Fibroblast of villous mesenchyme (primary cell): ENCODE data around the gene RPL21. TPM values are rescaled to one million over a fixed set of nuclear protein-coding genes. Genes with fewer than 3 reads are reported as not detected.
A peak's percentile ranks its signal among the peaks of the same experiment; 100 is the strongest.

Experiments
- DNase-seq: peaks from one replicate; pipeline ENCODE4 v3.0.0-alpha.2; 2010; ENCODE audit warnings: low read depth
- H3K4me3 ChIP-seq: 2 replicates; pipeline ENCODE4 v1.5.1; 2011; ENCODE audit warnings: low read depth, mild to moderate bottlenecking, low read length
- CTCF ChIP-seq: IDR thresholded peaks from 2 replicates; pipeline ENCODE4 v1.5.1; 2012; ENCODE audit warnings: low read depth, mild to moderate bottlenecking, low read length; ENCODE audit not compliant: insufficient read depth
- total RNA-seq: library from RNA; depleted of rRNA; stranded (reverse); fragments of >200 nt; gene quantifications from 2 replicates; pipeline ENCODE4 v1.2.3, GENCODE V29; 2012

Gene RPL21
- total RNA-seq, 1 donor: 661 TPM

- no peak for TF ChIP-seq CTCF
- no peak for DNase-seq
- H3K4me3 ChIP-seq: no peak overlapping the region
Observed at GRCh38 chr13:27257648-27258253, 6.4 kb downstream of the RPL21 start.

DNA sequence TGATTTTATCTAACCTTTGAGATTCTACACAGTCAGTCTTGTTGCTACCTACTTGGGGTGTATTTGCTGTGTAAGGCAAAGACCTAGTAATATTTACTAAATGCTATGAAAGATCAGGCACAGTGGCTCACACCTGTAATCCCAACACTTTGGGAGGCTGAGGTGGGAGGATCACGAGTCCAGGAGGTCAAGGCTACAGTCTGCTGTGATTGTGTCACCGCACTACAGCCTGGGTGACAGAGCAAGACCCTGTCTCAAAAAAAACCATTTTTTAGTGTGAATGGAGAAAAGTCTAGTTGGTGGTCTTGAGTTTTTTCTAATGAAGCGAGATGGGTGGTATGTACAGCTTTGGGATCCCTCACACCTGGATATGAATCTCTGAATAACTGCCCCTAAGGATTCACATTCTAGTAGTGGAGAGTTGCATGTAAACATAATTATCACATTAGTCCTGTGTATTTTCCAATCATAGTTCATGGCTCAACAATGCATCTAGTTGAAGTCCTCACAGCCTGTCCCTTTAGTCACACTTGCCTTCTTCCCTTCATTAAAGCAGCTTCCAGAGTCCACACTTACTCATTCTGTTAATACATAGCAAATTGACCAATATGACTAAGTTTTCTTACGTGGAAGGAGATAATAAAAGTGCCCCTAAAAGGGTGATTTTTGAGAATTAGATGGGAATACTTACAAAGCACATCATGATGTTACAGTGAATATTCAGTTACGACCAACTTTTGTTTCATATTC lies 7.5 kb downstream of the RPL21 start:
- TF ChIP-seq CTCF: no peak
- H3K4me3 ChIP-seq: no peak overlapping the region
- DNase-seq: no peak

GRCh38 chr13:27259831-27260230 lies 8.5 kb downstream of the RPL21 start:
- H3K4me3 ChIP-seq: no peak overlapping the region
- TF ChIP-seq CTCF: no peak
- no peak for DNase-seq

DNA sequence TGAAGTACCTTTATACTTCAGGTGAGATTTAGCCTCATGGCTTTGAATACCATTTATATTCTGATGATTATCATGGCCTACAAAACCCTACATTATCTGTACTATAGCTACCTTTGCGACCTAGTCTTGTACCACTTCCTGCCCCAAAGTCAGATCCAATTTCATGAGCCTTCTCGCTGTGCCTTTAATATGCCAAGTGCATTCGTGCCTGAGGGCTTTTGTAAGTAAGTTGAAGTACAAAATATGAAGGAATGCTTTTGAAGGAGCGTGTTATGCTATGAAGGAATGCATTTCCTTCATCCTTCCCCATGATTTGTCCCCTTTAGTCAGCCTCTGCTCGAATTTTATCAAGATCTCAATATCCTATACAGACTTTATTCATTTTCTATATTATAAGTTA lies 10.0 kb downstream of the RPL21 start:
- no peak overlapping the region for H3K4me3 ChIP-seq
- TF ChIP-seq CTCF: no peak

DNA sequence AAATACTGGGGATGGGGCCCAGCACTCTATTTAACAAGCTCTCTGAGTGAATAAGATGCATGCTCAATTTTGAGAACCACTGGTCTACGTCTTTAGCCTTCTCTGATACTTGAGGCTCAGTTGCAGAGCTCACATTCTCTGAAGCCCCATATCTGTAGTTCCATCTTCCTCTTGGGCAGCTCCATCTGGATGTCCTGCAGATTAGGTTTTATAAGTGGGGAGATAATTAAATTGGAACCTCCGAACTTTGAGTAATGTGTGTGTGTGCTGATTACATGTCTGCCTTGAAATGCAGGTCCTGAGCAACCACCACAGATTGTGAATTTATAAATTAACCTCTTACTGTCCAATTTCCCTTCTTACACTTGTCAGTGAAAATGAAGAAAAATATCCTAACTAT lies 12.1 kb downstream of the RPL21 start:
- no peak for DNase-seq
- no peak overlapping the region for H3K4me3 ChIP-seq
- TF ChIP-seq CTCF: no peak

More for the DNA sequence above, 10.0 kb downstream of the RPL21 start:
- no peak for DNase-seq

DNA sequence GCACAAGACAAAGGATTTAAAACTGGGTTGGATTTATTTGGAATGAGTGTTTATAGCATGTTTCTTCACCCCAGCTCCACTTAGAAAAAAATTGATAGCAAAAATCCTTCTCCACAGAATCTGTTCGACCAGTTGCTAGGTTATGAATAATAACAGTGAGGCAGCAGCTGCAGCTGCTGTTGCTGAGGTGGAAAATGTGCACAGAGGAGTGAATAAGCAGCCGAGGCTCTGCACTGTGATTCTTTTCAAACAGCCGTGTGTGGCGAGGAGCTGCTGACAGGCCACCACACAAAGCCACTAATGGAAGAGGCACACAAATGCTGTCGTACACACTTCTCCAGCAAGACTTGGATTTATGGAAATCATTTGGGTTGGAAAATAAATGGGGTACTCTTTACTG lies 12.8 kb downstream of the RPL21 start:
- H3K4me3 ChIP-seq: no peak overlapping the region
- TF ChIP-seq CTCF: no peak
- DNase-seq: peak; percentile 69

DNA sequence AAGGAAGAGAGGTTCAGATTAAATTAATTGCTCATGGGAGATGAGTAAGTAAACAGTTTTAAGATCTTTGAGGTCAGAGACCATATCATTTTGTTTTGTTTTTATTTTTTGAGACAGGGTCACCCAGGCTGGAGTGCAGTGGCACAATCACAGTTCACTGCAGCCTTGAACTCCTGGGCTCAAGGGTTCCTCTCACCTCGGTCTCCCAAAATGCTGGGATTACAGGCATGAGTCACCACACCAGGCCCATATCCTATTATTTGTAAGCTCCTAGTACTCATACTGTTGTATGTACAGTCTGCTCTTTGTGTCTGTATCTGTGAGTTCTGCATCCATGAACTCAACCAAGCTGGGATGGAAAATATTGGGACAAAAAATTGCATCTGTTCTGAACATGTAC lies 13.3 kb downstream of the RPL21 start:
- no peak for DNase-seq
- no peak overlapping the region for H3K4me3 ChIP-seq
- TF ChIP-seq CTCF: no peak
